ENCODE results near the gene ARCN1. TPM values are rescaled to one million over a fixed set of nuclear protein-coding genes. Genes with fewer than 3 reads are reported as not detected.
"Not testable (repeated sequence)": the region's sequence is repeated elsewhere in the genome, so short reads cannot be mapped to it uniquely, and the experiment has no call there.

Gene ARCN1
- total and polyA plus RNA-seq, 2 donors (not counting 1 experiment from before 2014, with no cell fraction given): 42.9 to 83.2 TPM

- Histone ChIP-seq H3K4me3 (ENCODE audit: control extremely low read depth in 1 of 5, extremely low read depth in 1 of 5, insufficient read depth in 1 of 5, low read depth in 2 of 5, low read length in 4 of 5) (no peak overlapping the region), H3K9me3 (ENCODE audit: control extremely low read depth in 1 of 3, control insufficient read depth in 2 of 3, insufficient read depth in 1 of 3, low read length in 2 of 3) (no peaks in the 10 kb centered on the region), H4K20me1 (ENCODE audit: control insufficient read depth, insufficient read depth, low read length, poor library complexity, severe bottlenecking) (no peaks in the 10 kb centered on the region), H3K27ac (ENCODE audit: low read length in 2 of 2) (no peak overlapping the region), H3K79me2 (ENCODE audit: control insufficient read depth, insufficient read depth, low read length) (peaks cover 63% of the 10 kb centered on the region), H3K4me2 (replicated peaks; ENCODE audit: low read depth, low read length, poor library complexity, severe bottlenecking) (no peak overlapping the region), H3K4me1 (ENCODE audit: control insufficient read depth in 2 of 2, insufficient read depth in 2 of 2, low read length in 2 of 2) (peaks cover 21 to 23% of the 10 kb centered on the region in 2 donors), H2AFZ (ENCODE audit: insufficient read depth, low read depth, low read length, poor library complexity, severe bottlenecking) (no peak overlapping the region), H3K27me3 (replicated peaks in 1 of 4; ENCODE audit: control extremely low read depth in 1 of 4, control insufficient read depth in 3 of 4, insufficient read depth in 4 of 4, low read length in 3 of 4) (no peaks in the 10 kb centered on the region), H3K36me3 (replicated peaks in 1 of 2; ENCODE audit: control extremely low read depth in 1 of 2, control insufficient read depth in 1 of 2, extremely low read depth in 1 of 2, insufficient read depth in 2 of 2, low read length in 1 of 2) (no peaks in the 10 kb centered on the region), H3K9ac (ENCODE audit: low read length) (no peak overlapping the region)
- DNase-seq (no peak), ATAC-seq (ENCODE audit: low read depth) (no peak)
- POLR2A ChIA-PET: interaction anchor here (0.7 kb wide), 2 partner anchors 48 to 531 kb away, joined by 3 read pairs; no protein-coding TSS in a partner anchor
- Mint-ChIP-seq H3K27me3 (no peaks in the 10 kb centered on the region), H3K27ac (no peak overlapping the region), H3K4me3 (no peak overlapping the region), H3K9me3 (ENCODE audit: insufficient read depth) (no peaks in the 10 kb centered on the region), H3K4me1 (peaks cover 34% of the 10 kb centered on the region)
- no CpG with 5 or more reads among the region's 1 CpG for WGBS (ENCODE audit: insufficient coverage)
- intact Hi-C loops (cut with micrococcal nuclease): loop anchor here (5.0 kb wide), 3 partner anchors 133 to 427 kb away; partner anchors contain the start of genes ATP5MG, CENATAC and KMT2A
- TF ChIP-seq EZH2 (IDR thresholded peaks at IDR 0.05; ENCODE audit: borderline replicate concordance, insufficient read depth, low read depth, low read length, poor library complexity, severe bottlenecking): no peak
- TF ChIP-seq, protein P1, sequence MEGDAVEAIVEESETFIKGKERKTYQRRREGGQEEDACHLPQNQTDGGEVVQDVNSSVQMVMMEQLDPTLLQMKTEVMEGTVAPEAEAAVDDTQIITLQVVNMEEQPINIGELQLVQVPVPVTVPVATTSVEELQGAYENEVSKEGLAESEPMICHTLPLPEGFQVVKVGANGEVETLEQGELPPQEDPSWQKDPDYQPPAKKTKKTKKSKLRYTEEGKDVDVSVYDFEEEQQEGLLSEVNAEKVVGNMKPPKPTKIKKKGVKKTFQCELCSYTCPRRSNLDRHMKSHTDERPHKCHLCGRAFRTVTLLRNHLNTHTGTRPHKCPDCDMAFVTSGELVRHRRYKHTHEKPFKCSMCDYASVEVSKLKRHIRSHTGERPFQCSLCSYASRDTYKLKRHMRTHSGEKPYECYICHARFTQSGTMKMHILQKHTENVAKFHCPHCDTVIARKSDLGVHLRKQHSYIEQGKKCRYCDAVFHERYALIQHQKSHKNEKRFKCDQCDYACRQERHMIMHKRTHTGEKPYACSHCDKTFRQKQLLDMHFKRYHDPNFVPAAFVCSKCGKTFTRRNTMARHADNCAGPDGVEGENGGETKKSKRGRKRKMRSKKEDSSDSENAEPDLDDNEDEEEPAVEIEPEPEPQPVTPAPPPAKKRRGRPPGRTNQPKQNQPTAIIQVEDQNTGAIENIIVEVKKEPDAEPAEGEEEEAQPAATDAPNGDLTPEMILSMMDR (IDR thresholded peaks at IDR 0.05): no peak
- CTCF ChIA-PET: no interaction called here
These were observed 1.4 kb upstream of the ARCN1 start for GRCh38 chr11:118570787-118571186.

DNA sequence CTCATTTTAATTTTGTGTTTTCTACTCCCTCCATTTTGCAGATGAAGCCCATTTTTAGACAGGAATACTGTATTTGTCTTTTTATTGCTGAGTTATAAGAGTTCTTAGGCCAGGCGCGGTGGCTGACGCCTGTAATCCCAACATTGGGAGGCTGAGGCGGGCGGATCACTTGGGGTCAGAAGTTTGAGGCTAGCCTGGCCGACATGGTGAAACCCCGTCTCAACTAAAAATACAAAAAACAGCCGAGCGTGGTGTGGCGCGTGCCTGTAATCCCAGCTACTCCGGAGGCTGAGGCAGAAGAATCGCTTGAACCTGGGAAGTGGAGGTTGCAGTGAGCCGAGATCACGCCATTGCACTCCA lies 528 bp upstream of the ARCN1 start:
- peaks cover 19 to 21% of the 10 kb centered on the region in 2 donors for H3K4me1 ChIP-seq (ENCODE audit: control insufficient read depth in 2 of 2, insufficient read depth in 2 of 2, low read length in 2 of 2)
- H2AFZ ChIP-seq (ENCODE audit: insufficient read depth, low read depth, low read length, poor library complexity, severe bottlenecking): peak overlapping the region; percentile 77
- peak overlapping the region; percentile 87 for H3K4me2 ChIP-seq (replicated peaks; ENCODE audit: low read depth, low read length, poor library complexity, severe bottlenecking)
- peak overlapping the region; percentile 95 to 97 for H3K27ac ChIP-seq (ENCODE audit: low read length in 2 of 2)
- H3K27ac Mint-ChIP-seq: peak overlapping the region; percentile 94
- peak overlapping the region; percentile 97 for H3K4me3 Mint-ChIP-seq
- not testable (repeated sequence) for H3K27me3 Mint-ChIP-seq; H3K36me3 ChIP-seq (replicated peaks in 1 of 2; ENCODE audit: control extremely low read depth in 1 of 2, control insufficient read depth in 1 of 2, extremely low read depth in 1 of 2, insufficient read depth in 2 of 2, low read length in 1 of 2); H3K9me3 Mint-ChIP-seq (ENCODE audit: insufficient read depth); H3K9me3 ChIP-seq (ENCODE audit: control extremely low read depth in 1 of 3, control insufficient read depth in 2 of 3, insufficient read depth in 1 of 3, low read length in 2 of 3); H3K27me3 ChIP-seq (replicated peaks in 1 of 4; ENCODE audit: control extremely low read depth in 1 of 4, control insufficient read depth in 3 of 4, insufficient read depth in 4 of 4, low read length in 3 of 4); ATAC-seq (ENCODE audit: low read depth); H4K20me1 ChIP-seq (ENCODE audit: control insufficient read depth, insufficient read depth, low read length, poor library complexity, severe bottlenecking)
- H3K79me2 ChIP-seq (ENCODE audit: control insufficient read depth, insufficient read depth, low read length): peaks cover 72% of the 10 kb centered on the region
- peak; percentile 45 for DNase-seq
- WGBS (ENCODE audit: insufficient coverage): 0% methylated on average over 1 of the region's 15 CpGs
- intact Hi-C loops (cut with micrococcal nuclease): loop anchor here (1.0 to 5.0 kb wide), 6 partner anchors 40 to 426 kb away; partner anchors contain the start of genes ATP5MG, CENATAC, KMT2A and TMEM25
- peak overlapping the region; percentile 99 for H3K9ac ChIP-seq (ENCODE audit: low read length)
- ChIA-PET CTCF (interaction anchor here (1.2 kb wide), 1 partner anchor 42 kb away, joined by 7 read pairs; no protein-coding TSS in a partner anchor), POLR2A (interaction anchor here (1.3 kb wide), 1 partner anchor 136 kb away, joined by 3 read pairs; no protein-coding TSS in a partner anchor)
- peak overlapping the region; percentile 53 to 100 (median 99) for H3K4me3 ChIP-seq (ENCODE audit: control extremely low read depth in 1 of 5, extremely low read depth in 1 of 5, insufficient read depth in 1 of 5, low read depth in 2 of 5, low read length in 4 of 5)
- H3K4me1 Mint-ChIP-seq: peaks cover 39% of the 10 kb centered on the region

All from B cell (primary cell).